ENCODE results near the gene AUP1.
"Not testable (repeated sequence)": the region's sequence is repeated elsewhere in the genome, so short reads cannot be mapped to it uniquely, and the experiment has no call there.

Gene AUP1

GRCh38 chr2:74495440-74495839 lies 34.1 kb downstream of the AUP1 start:
- DNase-seq: no peak

DNA sequence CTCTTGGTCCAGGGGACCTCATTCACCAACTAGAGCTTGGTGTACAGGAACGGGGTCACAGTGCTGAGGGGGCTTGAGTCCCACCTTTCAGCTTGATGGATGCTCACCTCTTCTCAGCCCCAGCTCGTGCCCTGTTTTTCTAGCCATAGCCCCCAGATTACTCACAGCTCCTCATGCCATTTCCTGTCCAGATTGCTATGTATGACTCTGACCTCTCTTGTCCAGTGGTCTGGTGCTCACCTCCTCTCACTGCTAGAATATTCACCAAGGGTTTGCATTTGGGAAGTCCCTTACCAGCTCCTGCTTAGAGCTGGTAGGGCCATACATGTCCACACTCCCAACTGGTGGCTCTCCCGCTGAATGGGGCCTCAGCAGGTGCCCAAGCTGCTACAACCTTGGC lies 36.0 kb downstream of the AUP1 start:
- DNase-seq: no peak

DNA sequence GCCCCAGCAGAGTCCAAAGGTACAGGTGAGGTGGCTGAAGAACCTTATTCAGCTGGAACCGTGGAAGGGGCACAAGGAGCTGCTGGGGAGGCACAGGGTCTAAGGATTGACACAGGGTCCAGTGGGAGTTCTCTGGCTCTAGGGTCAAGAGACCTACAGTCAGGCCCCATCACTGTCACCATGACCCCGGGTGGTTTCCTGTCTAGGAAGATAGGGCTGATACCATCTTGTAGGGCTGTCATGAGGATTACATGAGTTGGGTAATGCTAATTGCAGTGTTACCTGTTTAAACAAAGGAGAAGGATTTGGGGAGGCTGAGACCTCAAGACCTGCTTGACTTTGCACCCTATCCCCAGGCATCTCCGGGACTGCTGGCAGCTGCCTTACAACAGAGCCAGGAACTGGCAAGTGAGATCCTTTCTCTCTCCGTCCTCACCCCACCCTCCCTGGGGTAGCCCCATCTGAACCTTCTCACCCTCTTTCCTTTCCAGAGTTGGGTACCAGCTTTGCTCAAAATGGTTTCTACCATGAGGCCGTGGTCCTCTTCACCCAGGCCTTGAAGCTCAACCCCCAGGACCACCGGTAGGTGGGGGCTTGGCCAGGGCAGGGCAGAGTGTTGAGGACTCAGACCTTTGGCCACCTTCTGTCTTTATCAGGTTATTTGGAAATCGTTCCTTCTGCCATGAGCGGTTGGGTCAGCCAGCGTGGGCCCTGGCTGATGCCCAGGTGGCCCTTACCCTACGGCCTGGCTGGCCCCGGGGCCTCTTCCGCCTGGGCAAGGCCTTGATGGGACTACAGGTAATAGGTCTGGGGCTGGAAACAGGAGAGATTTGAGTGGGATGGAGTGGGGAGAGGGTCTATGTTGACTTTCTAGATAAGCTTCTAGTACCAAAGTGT lies 37.6 kb downstream of the AUP1 start:
- DNase-seq: no peak

- no peak for DNase-seq
These were observed 39.6 kb downstream of the AUP1 start for GRCh38 chr2:74489906-74490305.

- no peak for DNase-seq
These were observed 40.6 kb downstream of the AUP1 start for GRCh38 chr2:74488643-74489481.

DNA sequence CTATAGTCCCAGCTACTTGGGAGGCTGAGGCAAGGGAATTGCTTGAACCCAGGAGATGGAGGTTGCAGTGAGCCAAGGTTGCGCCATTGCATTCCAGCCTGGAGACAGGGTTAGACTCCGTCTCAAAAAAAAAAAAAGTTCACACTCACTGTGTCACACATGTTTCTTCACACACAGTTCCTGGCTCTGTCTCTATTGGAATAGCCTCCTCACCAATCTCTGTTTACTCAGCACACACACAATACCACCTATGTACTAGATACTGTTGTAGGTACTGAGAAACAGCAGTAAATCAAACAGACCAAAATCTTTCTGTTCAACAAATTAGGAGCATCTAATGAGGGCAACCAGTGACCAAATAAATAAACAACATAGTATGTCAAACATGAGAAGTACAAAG lies 43.4 kb downstream of the AUP1 start:
- no peak for DNase-seq

GRCh38 chr2:74483675-74484164 lies 45.8 kb downstream of the AUP1 start:
- DNase-seq: not testable (repeated sequence)

DNA sequence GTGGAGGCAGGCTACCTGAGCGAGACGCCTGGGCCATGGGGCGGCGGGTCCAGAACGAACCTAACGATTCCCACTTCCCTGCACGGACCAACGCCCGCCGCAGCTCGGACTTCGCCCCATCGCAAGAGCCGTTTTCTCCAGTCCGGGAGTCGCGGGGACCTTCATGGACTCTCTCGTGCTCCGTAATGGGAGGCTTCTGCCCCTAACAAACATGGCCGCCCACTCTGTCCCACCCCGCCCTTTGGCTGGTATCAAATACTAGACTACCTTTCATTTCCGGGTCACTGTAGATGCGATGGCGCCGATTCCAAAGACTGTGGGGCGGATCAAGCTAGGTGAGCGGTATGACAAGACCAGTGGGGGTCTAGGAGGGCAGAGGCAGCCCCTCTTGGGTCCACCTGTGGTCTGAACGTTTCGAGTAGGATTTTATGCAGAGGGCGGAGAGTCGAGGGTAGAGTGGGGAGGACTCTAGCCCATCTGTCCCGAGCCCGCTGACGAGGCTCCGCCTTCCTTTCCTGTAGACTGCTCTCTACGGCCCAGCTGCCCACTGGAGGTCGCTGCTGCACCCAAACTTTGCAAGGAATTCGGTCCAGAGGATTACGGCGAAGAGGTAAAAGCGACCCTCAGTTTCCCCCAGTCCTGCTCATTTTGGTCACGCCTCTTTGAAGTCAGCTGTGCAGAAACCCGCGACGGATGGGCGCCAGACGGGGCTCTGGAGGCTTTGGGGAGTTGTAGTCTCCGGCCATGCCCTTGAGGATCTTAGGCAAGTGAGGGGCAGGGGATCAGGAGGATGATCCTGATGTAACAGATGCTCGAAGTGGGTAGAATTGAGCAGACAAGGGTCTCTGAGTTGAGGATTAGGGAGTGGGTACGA lies 46.5 kb downstream of the AUP1 start, which contains the start of the genes CCDC142 and TTC31:
Gene CCDC142 (minus strand): TSS at position 198 of the 874 bp plus-strand sequence. CDS start 161 bp downstream, at position 37.
Gene TTC31 (plus strand): TSS at position 281 of the 874 bp plus-strand sequence. CDS start 15 bp downstream, at position 296.
- peak; percentile 95 for DNase-seq

DNA sequence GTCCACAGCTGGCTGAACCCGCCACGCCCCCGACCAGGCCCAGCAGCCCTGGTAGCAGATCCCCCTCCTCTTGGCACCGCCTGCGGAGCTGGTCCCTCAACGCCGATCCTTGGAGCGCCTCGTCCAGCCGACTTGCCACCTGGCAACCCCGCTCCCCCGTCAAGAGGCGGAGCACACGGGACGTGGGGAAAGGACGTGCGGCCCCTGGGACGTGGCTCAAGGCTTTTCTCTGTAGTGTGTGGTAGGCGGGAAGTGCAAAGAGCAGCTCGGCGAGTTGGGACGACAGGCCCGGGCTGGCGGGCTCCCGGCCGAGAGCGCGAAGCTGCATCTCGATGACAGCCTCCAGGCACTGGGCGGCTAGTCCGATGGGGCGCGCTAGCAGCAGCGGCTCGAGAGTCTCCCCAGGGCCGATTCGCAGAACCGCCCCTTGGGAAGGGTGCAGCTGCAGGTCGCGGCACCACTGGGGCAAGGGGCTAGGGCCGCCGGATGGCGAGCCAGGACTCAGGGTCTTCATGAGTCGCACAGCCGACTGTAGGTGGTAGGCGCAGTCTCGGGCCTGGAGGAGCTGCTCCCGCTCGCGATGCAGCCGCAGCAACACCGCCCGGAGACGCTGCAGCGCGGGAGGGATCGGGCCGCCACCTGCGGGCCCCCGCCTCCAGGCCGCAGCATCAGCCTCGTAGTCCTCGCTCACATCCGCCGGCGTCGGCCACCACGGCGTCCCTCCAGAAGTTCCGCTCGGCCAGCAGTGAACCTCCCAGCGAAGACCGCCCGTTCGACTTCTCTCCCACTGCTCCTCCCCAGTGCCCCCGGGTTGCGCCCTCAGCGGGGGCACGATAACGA lies 47.3 kb downstream of the AUP1 start:
- DNase-seq: peak; percentile 60

DNA sequence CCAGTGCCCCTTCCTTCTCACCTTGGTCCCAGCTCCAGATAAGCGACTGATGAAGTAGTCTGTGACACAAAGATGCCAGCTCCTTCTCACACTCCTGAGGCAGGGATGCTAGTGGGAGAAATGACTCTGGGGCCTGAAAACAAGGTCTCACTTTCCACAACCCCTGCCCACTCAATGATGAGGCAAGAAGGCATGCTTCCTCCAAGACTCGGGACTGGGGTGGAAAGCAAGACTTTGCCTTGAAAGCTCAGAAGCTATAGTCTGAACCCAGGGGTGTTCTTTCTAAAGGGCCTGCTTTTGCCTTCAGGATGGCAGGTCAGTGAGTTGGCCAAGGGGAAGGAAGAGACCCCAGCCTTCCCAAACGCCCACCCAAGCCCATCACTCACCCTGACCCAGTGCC lies 48.1 kb downstream of the AUP1 start:
- DNase-seq: no peak
